GM12864 (cell line): ENCODE results near the gene SASH3.

Source experiments
- DNase-seq: peaks from one replicate; pipeline ENCODE4 v3.0.0-alpha.2; 2011; ENCODE audit warnings: low read depth
- H3K4me3 ChIP-seq: 2 replicates; pipeline ENCODE4 v1.5.1; 2011; ENCODE audit warnings: mild to moderate bottlenecking, low read depth, low read length, control low read depth
- TF ChIP-seq, protein P1 (sequence below): IDR thresholded peaks from 2 replicates; pipeline ENCODE4 v1.5.1; 2011; ENCODE audit warnings: low read depth, mild to moderate bottlenecking, moderate library complexity, low read length, control low read depth, inconsistent platforms; ENCODE audit errors: missing control alignments

Gene SASH3

DNA sequence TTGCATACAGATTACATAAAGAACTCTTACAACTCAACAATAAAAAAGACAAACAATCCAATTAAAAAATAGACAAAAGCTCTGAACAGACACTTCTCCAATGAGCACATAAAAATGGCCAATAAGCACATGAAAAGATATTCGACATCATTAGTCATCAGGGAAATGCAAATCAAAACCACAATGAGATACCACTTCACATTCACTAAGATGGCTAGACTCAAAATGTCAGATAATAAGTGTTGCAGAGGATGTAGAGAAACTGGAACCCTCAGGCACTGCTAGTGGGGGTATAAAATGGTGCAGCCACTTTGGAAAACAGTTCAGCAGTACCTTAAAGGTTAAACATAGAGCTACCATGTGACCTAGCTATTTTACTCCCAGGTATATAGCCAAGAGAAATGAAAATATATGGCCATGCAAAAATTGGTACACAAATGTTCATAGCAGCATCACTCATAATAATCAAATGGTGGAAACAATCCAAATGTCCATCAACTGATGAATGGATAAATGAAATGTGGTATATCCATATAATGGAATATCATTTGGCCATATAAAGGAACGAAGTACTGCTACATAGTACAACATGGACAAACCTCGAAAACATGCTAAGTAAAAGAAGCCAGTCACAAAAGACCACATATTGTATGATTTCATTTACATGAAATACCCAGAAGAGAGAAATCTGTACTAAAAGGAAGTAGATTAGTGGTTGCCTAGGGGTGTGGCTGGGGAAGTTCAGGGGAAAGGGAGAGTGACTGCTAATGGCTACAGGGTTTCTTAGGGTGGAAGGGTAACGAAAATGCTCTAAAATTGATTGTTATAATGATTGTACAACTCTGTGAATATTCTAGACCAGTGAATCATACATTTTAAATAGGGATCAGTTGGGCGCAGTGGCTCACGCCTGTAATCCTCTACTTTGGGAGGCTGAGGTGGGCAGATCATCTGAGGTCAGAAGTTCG is 29.4 kb downstream of the SASH3 start:
- no peak for DNase-seq

DNA sequence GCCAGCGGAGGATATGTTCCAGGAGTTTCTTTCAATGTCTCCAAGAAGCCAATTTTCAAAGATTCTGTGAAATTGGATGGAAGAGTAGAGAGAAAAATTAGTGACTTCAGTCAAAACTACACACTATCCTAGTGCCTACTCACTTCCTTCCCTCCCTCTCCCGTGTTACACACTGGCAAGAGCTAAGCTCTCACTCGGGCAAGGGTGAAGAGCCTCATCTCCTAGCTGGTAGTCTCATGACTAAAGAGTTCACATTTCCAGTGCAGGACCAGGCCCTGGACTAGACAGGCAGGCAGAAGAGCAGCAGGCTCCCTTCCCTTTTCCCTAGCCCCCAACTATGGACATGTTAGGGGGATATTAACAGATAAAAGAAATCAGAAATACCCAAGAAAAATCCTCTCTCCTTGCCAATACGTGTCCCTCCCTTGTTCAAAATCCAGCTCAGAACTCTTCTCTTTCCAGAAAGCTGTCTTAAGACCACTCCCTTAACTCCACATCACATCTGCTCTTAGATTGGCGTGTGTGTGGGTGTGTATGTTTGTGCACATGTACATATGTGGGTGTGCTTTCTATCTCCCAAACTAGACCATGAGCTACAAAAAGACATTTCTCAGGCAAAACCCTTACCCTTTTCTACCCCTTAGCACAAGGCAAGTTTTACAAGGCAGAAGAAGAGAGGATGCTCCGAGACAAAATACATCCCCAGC is 34.1 kb downstream of the SASH3 start:
- TF ChIP-seq, protein P1, sequence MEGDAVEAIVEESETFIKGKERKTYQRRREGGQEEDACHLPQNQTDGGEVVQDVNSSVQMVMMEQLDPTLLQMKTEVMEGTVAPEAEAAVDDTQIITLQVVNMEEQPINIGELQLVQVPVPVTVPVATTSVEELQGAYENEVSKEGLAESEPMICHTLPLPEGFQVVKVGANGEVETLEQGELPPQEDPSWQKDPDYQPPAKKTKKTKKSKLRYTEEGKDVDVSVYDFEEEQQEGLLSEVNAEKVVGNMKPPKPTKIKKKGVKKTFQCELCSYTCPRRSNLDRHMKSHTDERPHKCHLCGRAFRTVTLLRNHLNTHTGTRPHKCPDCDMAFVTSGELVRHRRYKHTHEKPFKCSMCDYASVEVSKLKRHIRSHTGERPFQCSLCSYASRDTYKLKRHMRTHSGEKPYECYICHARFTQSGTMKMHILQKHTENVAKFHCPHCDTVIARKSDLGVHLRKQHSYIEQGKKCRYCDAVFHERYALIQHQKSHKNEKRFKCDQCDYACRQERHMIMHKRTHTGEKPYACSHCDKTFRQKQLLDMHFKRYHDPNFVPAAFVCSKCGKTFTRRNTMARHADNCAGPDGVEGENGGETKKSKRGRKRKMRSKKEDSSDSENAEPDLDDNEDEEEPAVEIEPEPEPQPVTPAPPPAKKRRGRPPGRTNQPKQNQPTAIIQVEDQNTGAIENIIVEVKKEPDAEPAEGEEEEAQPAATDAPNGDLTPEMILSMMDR = no peak
- H3K4me3 ChIP-seq = no peak overlapping the region
- DNase-seq = no peak

More for the DNA sequence above, 29.4 kb downstream of the SASH3 start:
- TF ChIP-seq, protein P1 = no peak
- H3K4me3 ChIP-seq = no peak overlapping the region

DNA sequence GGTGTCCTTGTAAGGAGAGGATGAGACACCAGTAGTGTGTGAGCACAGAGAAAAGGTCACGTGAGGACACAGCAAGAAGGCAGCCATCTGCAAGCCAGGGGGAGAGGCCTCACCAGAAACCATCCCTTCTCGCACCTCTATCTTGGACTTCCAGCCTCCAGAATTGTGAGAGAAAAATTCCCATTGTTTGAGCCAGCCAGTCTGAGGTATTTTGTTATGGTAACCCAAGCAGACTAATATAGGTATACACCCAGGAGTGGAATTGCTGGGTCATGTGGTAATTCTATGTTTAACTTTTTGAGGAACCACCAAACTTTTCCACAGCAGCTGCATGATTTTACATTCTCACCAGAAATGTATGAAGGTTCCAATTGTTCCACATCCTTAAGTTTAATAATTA is 38.4 kb downstream of the SASH3 start:
- TF ChIP-seq, protein P1 = no peak
- no peak for DNase-seq
- H3K4me3 ChIP-seq = no peak overlapping the region

DNA sequence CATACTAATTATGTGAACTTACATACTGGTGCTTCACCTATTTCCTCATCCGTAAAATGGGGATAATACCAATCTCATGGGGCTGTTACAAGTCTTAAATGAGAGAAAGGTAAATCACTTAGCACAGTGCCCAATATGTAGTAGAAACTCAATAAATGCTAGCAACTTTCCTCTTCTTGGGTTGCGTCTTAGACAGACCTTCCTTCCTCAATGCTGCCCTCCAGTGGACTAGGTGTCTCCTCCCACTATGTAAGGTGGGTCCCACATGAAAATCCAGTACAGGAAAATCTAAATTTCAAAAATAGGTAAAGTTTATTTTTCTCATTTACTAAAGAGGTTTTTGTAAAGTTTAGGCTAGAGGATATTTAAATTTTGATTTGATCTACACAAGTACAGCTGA is 43.4 kb downstream of the SASH3 start:
- DNase-seq = no peak
- H3K4me3 ChIP-seq = no peak overlapping the region
- TF ChIP-seq, protein P1 = peak; percentile 56

DNA sequence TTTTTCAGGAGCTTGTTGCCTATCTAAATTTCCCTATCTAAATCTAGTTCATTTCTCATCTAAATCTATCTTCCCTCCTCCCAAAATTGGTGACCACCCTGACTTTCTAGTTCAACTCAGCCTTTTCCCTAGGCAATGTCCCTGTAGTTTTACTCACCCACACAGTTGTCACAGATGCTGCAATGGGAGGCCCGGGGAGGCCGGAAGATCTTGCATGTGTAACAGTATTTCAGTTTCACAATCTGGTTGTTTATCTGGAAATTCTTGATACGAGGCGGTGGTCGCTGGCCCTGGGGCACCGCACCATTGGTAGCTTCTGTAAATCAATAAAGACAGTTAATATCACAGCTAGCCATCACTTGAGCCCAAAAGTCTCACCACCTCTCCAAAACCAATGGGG is 43.8 kb downstream of the SASH3 start:
- no peak overlapping the region for H3K4me3 ChIP-seq
- DNase-seq = no peak
- TF ChIP-seq, protein P1 = no peak

DNA sequence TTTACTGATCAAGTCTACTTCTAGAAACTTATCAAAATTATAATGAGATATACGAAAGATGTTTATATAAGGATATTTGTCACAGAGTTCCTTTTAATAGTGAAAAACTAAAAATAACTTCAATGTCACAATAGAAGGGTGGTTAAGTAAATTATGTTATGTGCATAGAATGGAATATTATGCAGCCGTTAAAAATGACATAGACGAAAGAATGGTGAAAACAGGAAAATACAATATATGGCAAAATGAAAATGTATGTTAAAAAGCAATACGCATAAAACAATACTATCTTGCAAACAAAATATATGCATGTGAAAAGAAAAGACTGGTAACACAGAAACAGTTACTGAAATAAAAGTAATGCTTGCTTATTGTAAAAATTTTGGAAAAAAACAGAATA is 44.9 kb downstream of the SASH3 start:
- no peak for DNase-seq
- H3K4me3 ChIP-seq = no peak overlapping the region
- TF ChIP-seq, protein P1 = no peak
